Astrocyte of the cerebellum (primary cell): ENCODE data around the gene NFKB1.
A peak's percentile ranks its signal among the peaks of the same experiment; 100 is the strongest.

Experiments
- DNase-seq: peaks from one replicate; pipeline ENCODE4 v3.0.0-alpha.2; 2011; ENCODE audit warnings: low read depth
- H3K4me3 ChIP-seq: 2 replicates; pipeline ENCODE4 v1.5.1; 2011; ENCODE audit warnings: mild to moderate bottlenecking, low read depth, low read length, moderate library complexity
- in situ Hi-C: cut with HindIII; loops from 2 replicates; pipeline ENCODE4 v1.10.0; 2017; ENCODE audit warnings: low sequenced_read_pairs
- TF ChIP-seq, protein P1 (sequence below): IDR thresholded peaks from 2 replicates; pipeline ENCODE4 v1.5.1; 2012; ENCODE audit warnings: low read length, low read depth, moderate library complexity, mild to moderate bottlenecking; ENCODE audit errors: missing control alignments

The NFKB1 gene

DNA sequence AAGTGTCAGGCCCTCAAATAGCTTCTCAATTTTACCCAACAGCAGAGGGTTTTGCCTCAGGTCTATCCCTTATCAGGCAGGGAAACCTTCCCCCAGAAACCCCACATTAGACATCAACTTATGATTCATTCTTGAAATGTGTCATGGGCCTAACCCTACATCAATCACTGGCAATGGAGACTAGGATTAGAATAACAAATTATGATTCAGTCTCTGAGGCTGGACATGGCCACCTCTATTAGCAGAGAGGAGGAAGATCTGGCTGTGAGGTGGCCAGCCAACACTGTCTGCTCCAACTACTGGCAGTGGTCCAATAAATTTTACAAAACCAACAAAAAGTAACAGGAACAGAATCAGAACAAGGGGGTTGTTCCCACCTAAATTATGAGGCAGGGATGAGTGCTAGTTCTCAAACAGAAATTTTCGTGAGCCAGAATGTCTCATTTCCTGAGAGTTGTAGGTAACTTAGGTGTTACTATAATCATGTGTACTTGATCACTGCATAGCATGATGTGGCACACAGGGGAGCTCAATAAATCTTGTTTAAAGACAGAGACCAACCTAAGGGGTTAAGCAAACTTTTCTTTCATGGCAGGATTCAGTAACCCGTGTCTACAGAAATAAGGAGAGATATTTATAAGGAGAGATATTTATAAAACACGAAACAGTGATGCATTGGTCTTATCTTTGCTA lies 126.8 kb downstream of the NFKB1 start:
- DNase-seq = peak; percentile 27
- TF ChIP-seq, protein P1, sequence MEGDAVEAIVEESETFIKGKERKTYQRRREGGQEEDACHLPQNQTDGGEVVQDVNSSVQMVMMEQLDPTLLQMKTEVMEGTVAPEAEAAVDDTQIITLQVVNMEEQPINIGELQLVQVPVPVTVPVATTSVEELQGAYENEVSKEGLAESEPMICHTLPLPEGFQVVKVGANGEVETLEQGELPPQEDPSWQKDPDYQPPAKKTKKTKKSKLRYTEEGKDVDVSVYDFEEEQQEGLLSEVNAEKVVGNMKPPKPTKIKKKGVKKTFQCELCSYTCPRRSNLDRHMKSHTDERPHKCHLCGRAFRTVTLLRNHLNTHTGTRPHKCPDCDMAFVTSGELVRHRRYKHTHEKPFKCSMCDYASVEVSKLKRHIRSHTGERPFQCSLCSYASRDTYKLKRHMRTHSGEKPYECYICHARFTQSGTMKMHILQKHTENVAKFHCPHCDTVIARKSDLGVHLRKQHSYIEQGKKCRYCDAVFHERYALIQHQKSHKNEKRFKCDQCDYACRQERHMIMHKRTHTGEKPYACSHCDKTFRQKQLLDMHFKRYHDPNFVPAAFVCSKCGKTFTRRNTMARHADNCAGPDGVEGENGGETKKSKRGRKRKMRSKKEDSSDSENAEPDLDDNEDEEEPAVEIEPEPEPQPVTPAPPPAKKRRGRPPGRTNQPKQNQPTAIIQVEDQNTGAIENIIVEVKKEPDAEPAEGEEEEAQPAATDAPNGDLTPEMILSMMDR = no peak
- H3K4me3 ChIP-seq = no peak overlapping the region
- in situ Hi-C loops = no loop called here

DNA sequence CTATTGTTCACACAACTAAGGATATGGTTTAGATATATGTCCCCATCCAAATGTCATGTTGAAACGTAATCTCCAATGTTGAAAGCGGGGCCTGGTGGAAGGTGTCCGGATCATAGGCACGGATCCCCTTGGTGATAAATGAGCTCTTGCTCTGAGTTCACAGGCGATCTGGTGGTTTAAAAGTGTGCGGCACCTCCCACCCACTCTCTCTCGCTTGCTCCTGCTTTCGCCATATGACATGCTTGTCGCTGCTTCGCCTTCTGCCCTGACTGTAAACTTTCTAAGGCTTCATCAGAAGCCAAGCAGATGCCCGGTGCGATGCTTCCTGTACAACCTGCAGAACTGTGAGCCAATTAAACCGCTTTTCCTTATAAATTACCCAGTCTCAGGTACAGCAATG lies 128.5 kb downstream of the NFKB1 start:
- in situ Hi-C loops = no loop called here
- H3K4me3 ChIP-seq = no peak overlapping the region
- TF ChIP-seq, protein P1 = no peak
- DNase-seq = no peak

DNA sequence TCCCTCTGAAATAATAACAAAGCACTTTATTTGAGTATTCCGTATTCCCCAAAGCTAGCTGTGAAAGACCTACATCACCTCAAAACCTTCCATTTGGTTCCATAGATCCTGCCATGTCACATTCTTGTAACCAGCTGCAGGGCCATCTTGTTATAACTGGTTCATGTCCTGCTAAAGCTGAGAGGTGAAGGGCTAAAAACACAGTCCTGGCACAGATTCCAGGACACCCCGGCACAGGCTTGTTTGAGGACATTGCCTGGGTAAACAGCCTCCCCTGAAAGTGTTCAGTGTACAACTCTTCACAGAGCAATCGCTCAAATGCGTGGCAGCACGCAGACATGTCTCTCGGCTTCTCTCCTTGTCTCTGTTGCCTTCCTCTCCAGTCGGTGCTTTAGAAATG lies 130.5 kb downstream of the NFKB1 start:
- H3K4me3 ChIP-seq = no peak overlapping the region
- in situ Hi-C loops = no loop called here
- no peak for DNase-seq
- TF ChIP-seq, protein P1 = no peak

DNA sequence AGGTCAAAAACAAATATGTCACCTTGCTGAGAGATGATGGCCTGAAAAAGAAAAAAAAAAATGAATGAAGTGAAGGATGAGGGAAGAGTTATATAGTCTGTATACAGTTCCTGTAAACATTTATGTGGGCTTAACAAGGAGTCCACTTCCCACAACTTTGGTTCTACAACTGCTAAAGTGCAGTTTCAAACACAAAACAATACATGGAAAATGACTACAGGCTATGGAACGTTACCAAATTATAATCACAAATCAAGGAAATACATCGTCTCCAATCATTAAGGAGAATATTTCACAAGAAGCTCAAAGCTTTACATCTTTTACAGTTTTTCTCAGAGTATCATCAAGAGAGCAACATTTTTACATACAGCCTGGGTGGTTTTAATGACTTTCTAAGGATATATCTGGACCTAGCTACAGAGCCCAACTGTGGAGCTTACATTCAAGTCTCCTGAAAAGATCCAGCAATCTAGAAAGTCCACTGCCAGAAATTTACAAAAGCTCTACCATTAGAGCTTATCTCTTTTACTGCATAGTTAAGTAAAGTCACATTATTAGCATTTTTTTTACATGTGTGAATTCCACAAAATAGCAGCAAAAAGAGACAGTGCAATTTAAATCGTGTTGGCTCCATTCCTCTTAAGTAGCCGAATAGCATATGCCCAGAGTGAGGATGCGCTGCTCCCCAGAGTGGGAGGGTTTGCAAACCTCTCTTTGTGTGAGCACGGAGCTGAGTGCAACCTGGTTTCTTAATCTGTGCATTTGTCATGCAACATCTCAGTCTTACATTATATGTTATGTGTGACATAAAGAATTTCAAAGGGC lies 131.3 kb downstream of the NFKB1 start:
- in situ Hi-C loops = no loop called here
- TF ChIP-seq, protein P1 = no peak
- H3K4me3 ChIP-seq = no peak overlapping the region
- no peak for DNase-seq

DNA sequence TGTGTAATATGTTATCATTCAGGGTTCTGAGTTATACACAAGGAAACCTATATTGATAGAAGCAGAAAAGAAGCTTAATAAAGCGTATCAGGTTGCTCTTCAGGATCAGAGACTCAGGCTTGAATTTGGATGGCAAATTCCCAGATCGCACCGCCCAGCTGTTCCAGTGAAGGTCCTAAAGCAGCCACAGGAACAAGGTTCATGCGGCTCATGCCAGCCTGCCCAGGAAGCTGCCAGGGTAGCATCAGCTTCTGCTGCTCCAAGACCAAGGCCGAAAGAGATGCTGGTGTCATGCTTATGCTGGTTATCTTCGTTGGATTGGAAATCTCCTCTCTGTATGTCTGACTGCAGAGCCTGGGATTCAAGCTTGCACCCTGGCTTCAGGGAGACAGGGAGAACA lies 131.9 kb downstream of the NFKB1 start:
- H3K4me3 ChIP-seq = no peak overlapping the region
- DNase-seq = no peak
- TF ChIP-seq, protein P1 = no peak
- in situ Hi-C loops = no loop called here

DNA sequence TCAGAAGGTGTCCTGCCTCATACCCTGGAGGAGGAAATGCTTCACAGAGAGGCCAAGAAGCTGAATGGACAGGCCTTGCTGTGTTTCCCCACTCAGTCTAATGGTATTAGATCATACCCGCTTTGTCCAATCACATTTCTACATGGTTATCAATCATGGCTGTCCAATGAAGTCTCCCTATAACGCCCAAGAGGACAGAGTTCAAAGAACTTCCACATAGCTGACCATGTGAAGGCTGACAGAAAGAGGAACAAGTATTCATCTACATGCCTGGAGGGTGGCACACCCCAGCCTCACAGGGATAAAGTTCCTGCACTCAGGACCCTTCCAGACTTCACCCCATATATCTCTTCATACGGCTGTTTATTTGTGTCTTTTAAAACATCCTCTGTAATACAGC lies 136.2 kb downstream of the NFKB1 start:
- TF ChIP-seq, protein P1 = no peak
- no peak overlapping the region for H3K4me3 ChIP-seq
- in situ Hi-C loops = no loop called here
- no peak for DNase-seq
